ENCODE measurements around the gene TRNP1. TPM values are rescaled to one million over a fixed set of nuclear protein-coding genes. Genes with fewer than 3 reads are reported as not detected.
A peak's percentile ranks its signal among the peaks of the same experiment; 100 is the strongest.
"Not testable (repeated sequence)": the region's sequence is repeated elsewhere in the genome, so short reads cannot be mapped to it uniquely, and the experiment has no call there.

TRNP1 gene
- 1.3 and 2.2 TPM in 2 replicates for total RNA-seq

- H3K9me3 Mint-ChIP-seq, result no peaks in the 10 kb centered on the region
- H3K27ac Mint-ChIP-seq, result peak within 1 kb of the TSS; percentile 56
- peak within 1 kb of the TSS; percentile 88 for H3K4me3 Mint-ChIP-seq
- intact Hi-C loops (cut with micrococcal nuclease), result no loop called here
- peak; percentile 92 for DNase-seq
- H3K4me1 Mint-ChIP-seq, result peaks cover 21% of the 10 kb centered on the region
- H3K36me3 Mint-ChIP-seq (ENCODE audit: low read depth), result peaks cover 2% of the 10 kb centered on the region
- H3K27me3 Mint-ChIP-seq, result peaks cover 63% of the 10 kb centered on the region
Measured at GRCh38 chr1:26993237-26994019, at the start of gene TRNP1. Gene TRNP1 (plus strand): TSS chr1:26993692. CDS start chr1:26993787, 95 bp downstream.

DNA sequence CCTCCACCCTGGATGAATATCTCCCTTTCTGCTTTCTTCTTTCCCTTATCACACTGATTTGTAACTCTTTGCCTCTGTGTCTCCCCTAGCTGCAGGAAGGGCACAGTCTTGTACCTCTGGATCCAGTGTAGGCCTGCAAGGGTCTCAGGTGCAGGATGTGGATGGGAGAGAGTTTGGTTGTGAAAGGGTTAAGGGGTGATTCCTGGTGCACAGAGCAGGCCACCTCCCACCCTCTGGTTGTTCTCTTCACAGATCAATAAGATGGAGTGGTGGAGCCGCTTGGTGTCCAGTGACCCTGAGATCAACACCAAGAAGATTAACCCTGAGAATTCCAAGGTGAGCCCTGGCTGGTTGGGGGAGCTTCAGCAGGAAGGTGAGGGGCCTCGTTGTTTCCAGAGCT is 48.4 kb upstream of the TRNP1 start:
- no peak overlapping the region for H3K4me3 Mint-ChIP-seq
- intact Hi-C loops (cut with micrococcal nuclease), result no loop called here
- DNase-seq, result no peak
- no peak overlapping the region for H3K27ac Mint-ChIP-seq
- H3K4me1 Mint-ChIP-seq, result no peaks in the 10 kb centered on the region
- peaks cover 39% of the 10 kb centered on the region for H3K36me3 Mint-ChIP-seq (ENCODE audit: low read depth)
- no peaks in the 10 kb centered on the region for H3K27me3 Mint-ChIP-seq
- H3K9me3 Mint-ChIP-seq, result no peaks in the 10 kb centered on the region

DNA sequence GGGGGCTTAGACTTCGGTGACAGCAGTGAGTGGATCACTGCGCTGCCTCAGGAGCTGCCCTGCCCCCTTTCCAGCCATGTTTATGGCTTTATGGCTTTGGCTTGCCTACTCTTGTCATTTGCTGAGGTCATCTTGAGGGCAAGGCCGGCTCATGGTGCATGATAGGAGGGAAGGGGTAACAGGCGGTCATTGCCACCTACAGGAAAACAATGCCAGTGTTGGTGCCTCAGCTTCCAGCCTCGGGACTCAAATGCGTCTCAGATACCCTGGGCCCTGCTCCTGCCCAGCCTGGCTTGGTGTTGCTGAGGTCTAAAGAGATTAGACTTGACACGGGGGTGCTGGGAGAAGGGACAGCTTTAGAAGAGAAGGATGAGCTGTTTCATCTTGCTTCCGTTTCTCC is 47.8 kb upstream of the TRNP1 start:
- no peaks in the 10 kb centered on the region for H3K9me3 Mint-ChIP-seq
- peaks cover 39% of the 10 kb centered on the region for H3K36me3 Mint-ChIP-seq (ENCODE audit: low read depth)
- no peaks in the 10 kb centered on the region for H3K27me3 Mint-ChIP-seq
- no peak for DNase-seq
- intact Hi-C loops (cut with micrococcal nuclease), result no loop called here
- H3K4me3 Mint-ChIP-seq, result no peak overlapping the region
- no peaks in the 10 kb centered on the region for H3K4me1 Mint-ChIP-seq
- H3K27ac Mint-ChIP-seq, result no peak overlapping the region

DNA sequence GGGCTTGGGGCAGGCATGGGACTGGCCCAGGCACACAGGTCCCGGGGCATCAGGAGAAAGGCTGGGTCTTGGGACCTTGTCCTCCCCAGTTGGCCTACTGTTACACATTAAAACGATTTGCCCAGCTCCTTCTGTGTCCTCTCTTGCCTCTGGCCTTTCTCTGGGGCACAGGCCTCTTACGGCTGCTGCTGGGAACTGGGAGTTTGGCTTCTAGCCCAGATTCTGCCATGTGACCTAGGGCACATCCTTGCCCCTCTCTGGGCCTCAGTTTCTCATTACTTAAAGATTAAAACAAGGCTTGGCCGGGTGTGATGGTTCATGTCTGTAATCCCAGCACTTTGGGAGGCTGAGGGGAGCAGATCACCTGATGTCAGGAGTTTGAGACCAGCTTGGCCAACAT is 47.2 kb upstream of the TRNP1 start:
- H3K4me1 Mint-ChIP-seq, result no peaks in the 10 kb centered on the region
- intact Hi-C loops (cut with micrococcal nuclease), result no loop called here
- H3K27me3 Mint-ChIP-seq, result no peaks in the 10 kb centered on the region
- no peak overlapping the region for H3K4me3 Mint-ChIP-seq
- H3K36me3 Mint-ChIP-seq (ENCODE audit: low read depth), result peaks cover 36% of the 10 kb centered on the region
- H3K27ac Mint-ChIP-seq, result no peak overlapping the region
- DNase-seq, result no peak
- no peaks in the 10 kb centered on the region for H3K9me3 Mint-ChIP-seq

- H3K27me3 Mint-ChIP-seq; H3K4me3 Mint-ChIP-seq; intact Hi-C loops (cut with micrococcal nuclease); H3K4me1 Mint-ChIP-seq; H3K9me3 Mint-ChIP-seq; H3K27ac Mint-ChIP-seq; DNase-seq: not testable (repeated sequence)
- H3K36me3 Mint-ChIP-seq (ENCODE audit: low read depth), result peaks cover 20% of the 10 kb centered on the region
Measured at GRCh38 chr1:26948725-26949057, 44.8 kb upstream of the TRNP1 start.

DNA sequence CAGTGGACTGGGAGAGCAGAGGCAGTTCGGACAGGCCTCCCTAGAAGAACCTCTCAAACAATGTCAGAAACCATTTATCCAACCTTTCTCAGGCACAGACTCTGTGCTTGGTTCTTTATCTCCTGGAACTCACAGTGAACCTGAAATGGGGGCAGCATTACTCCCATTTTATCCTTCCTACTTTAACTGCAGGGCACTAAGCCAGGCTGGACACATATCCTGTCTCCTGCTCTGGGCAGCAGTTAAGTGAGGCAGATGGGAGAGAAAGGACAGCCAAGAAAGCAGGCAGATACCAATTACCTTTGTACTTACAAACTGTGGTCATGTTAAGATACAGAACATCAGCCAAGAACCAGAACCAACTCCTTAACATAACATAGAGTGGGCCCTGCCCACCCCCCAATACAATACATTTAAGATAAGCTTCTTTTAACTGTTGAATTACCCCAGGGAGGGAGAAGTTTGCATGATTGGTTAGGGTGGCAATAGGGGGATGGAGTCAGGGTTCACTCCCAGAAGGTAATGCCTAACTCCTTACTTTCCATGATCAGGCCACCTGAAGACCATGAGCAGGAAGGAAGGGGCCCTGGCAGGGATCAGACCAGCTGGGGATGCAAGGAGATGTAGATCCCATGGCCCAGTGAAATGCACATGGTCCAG is 44.1 kb upstream of the TRNP1 start:
- H3K27ac Mint-ChIP-seq, result no peak overlapping the region
- peaks cover 20% of the 10 kb centered on the region for H3K36me3 Mint-ChIP-seq (ENCODE audit: low read depth)
- no peak for DNase-seq
- intact Hi-C loops (cut with micrococcal nuclease), result no loop called here
- no peaks in the 10 kb centered on the region for H3K9me3 Mint-ChIP-seq
- H3K4me1 Mint-ChIP-seq, result no peaks in the 10 kb centered on the region
- no peaks in the 10 kb centered on the region for H3K27me3 Mint-ChIP-seq
- no peak overlapping the region for H3K4me3 Mint-ChIP-seq

DNA sequence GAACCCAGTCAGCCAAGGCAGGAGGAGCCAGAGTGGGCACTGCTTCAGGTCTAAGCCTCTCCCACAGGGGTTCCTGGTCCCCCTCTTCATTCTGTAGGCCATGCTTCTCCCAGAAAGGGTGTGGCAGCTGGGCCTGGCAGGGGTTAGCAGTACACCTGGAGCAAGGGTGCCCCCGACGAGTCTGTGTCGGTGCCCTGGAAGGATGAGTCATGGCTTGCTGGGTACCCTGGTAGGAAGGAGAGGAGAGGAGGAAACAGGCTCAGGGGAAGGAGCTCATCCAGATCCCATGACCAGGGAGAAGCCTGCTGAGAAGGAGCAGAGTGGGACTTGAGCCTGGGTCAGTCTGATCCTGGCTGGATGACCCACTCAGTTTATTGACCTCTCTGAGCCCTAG is 43.6 kb upstream of the TRNP1 start:
- peaks cover 20% of the 10 kb centered on the region for H3K36me3 Mint-ChIP-seq (ENCODE audit: low read depth)
- H3K4me3 Mint-ChIP-seq, result no peak overlapping the region
- H3K27me3 Mint-ChIP-seq, result no peaks in the 10 kb centered on the region
- H3K9me3 Mint-ChIP-seq, result no peaks in the 10 kb centered on the region
- DNase-seq, result no peak
- intact Hi-C loops (cut with micrococcal nuclease), result no loop called here
- no peak overlapping the region for H3K27ac Mint-ChIP-seq
- no peaks in the 10 kb centered on the region for H3K4me1 Mint-ChIP-seq

DNA sequence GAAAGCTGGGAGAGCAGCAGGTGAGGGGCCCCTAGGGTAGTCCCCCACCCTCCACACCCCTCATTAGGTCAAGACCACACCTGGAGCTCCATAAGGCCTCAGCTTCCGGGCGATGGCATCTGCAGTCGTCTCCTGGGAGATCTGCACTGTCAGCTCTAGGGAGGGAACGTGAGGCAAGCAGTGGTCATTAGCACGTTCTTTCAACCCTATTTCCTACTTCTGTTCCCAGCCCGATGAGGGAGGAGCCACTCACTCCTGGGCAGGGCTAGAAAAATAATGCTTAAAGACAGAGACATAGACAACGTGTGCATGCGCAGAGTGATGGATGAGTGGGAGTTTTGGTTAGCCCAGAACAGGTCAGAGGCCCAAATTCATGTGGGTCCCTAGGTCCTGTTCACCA is 42.9 kb upstream of the TRNP1 start:
- no peak for DNase-seq
- Mint-ChIP-seq H3K4me3 (no peak overlapping the region), H3K4me1 (no peaks in the 10 kb centered on the region), H3K27ac (no peak overlapping the region), H3K27me3 (no peaks in the 10 kb centered on the region), H3K36me3 (ENCODE audit: low read depth) (peaks cover 13% of the 10 kb centered on the region), H3K9me3 (no peaks in the 10 kb centered on the region)
- intact Hi-C loops (cut with micrococcal nuclease), result no loop called here

GRCh38 chr1:26951216-26951615 is 42.3 kb upstream of the TRNP1 start:
- Mint-ChIP-seq H3K4me1 (no peaks in the 10 kb centered on the region), H3K27ac (no peak overlapping the region), H3K9me3 (no peaks in the 10 kb centered on the region), H3K36me3 (ENCODE audit: low read depth) (peaks cover 7% of the 10 kb centered on the region), H3K4me3 (no peak overlapping the region), H3K27me3 (peaks cover under 1% of the 10 kb centered on the region)
- intact Hi-C loops (cut with micrococcal nuclease), result no loop called here
- DNase-seq, result no peak

DNA sequence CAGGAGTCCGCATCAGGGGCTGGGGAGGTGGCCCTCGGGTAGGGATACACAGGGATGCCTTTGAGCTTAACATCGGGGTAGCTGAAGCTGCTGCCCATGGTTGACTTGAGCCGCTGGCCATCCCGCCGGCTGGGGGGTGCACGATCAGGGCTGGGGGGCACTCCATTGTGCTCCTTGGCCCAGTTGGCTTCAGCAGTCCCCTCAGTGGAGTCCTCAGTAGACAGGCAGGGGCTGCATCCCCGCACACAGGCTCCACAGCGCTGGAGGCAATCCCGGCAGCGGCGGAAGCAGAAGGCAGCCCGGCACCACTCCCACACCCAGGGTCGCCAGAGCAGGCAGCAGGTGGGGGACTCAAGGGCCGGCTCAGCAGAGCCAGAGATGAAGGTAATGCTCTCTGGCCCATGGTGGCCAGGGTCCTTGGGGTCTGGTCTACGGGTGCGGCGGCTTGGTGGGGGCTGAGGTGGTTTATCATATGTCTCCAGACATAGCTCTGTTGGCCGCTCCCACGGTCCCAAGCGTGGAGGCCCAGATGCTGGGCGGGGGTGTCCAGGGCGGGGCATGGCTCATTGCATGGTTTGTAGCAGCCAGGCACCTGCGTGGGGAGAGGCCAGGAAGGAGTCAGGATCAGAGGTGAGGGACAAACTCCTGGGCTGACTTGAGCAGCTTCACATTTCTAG is 41.5 kb upstream of the TRNP1 start:
- Mint-ChIP-seq H3K4me3 (no peak overlapping the region), H3K4me1 (no peaks in the 10 kb centered on the region), H3K27me3 (peaks cover 6% of the 10 kb centered on the region), H3K9me3 (no peaks in the 10 kb centered on the region), H3K36me3 (ENCODE audit: low read depth) (peaks cover 2% of the 10 kb centered on the region), H3K27ac (no peak overlapping the region)
- intact Hi-C loops (cut with micrococcal nuclease), result no loop called here
- DNase-seq, result no peak

- intact Hi-C loops (cut with micrococcal nuclease), result no loop called here
- H3K36me3 Mint-ChIP-seq (ENCODE audit: low read depth), result no peaks in the 10 kb centered on the region
- no peaks in the 10 kb centered on the region for H3K9me3 Mint-ChIP-seq
- H3K4me1 Mint-ChIP-seq, result no peaks in the 10 kb centered on the region
- H3K27ac Mint-ChIP-seq, result no peak overlapping the region
- H3K4me3 Mint-ChIP-seq, result no peak overlapping the region
- H3K27me3 Mint-ChIP-seq, result peaks cover 12% of the 10 kb centered on the region
- no peak for DNase-seq
Measured at GRCh38 chr1:26953374-26953773, 40.1 kb upstream of the TRNP1 start.

DNA sequence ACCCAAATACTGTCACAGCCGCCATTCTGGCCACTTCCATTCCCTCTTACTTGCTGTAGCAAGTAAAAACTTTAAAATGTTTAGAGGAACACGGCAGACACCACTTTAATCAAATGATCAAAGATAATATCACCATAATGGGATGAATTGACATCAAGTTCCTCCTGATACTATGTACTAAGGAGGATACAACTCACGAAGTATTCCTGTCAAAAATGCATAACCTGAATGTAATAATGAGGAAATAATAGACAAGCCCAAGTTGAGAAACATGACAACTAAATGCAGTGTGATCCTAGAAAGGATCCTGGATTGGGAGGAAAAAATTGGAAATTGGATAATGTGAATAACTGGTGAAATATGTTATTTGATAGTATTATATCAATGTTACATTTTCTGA is 37.2 kb upstream of the TRNP1 start:
- DNase-seq, result no peak
- H3K27me3 Mint-ChIP-seq, result peaks cover 32% of the 10 kb centered on the region
- no peak overlapping the region for H3K27ac Mint-ChIP-seq
- peaks cover 4% of the 10 kb centered on the region for H3K4me1 Mint-ChIP-seq
- no peaks in the 10 kb centered on the region for H3K9me3 Mint-ChIP-seq
- no peaks in the 10 kb centered on the region for H3K36me3 Mint-ChIP-seq (ENCODE audit: low read depth)
- no peak overlapping the region for H3K4me3 Mint-ChIP-seq
- intact Hi-C loops (cut with micrococcal nuclease), result no loop called here

- peaks cover 6% of the 10 kb centered on the region for H3K4me1 Mint-ChIP-seq
- H3K4me3 Mint-ChIP-seq, result no peak overlapping the region
- DNase-seq, result no peak
- no peaks in the 10 kb centered on the region for H3K36me3 Mint-ChIP-seq (ENCODE audit: low read depth)
- H3K27me3 Mint-ChIP-seq, result peaks cover 42% of the 10 kb centered on the region
- H3K9me3 Mint-ChIP-seq, result no peaks in the 10 kb centered on the region
- intact Hi-C loops (cut with micrococcal nuclease), result no loop called here
- H3K27ac Mint-ChIP-seq, result no peak overlapping the region
Measured at GRCh38 chr1:26957306-26957705, 36.2 kb upstream of the TRNP1 start.

DNA sequence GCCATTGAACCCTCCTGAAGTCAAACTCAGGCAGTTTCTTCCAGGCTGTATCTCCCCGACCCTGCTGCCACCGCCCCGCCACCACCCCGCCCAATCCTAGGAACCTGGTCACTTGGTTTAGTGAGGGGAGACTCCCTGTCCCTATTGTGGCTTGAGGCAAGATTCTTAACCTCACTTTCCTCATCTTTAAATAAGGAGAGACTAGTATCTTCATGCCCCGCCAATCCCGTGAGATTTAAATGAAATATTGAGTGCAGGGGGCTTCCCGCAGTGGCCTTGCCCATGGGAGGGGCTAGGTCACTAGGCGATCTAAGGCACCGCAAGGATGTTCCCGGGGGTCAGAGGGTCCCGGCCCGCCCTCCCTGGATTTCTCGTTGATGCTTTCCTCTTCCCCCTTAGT is 34.2 kb upstream of the TRNP1 start:
- Mint-ChIP-seq H3K36me3 (ENCODE audit: low read depth) (no peaks in the 10 kb centered on the region), H3K9me3 (no peaks in the 10 kb centered on the region), H3K27ac (no peak overlapping the region), H3K4me1 (peaks cover 6% of the 10 kb centered on the region), H3K4me3 (peak overlapping the region; percentile 35), H3K27me3 (peaks cover 54% of the 10 kb centered on the region)
- intact Hi-C loops (cut with micrococcal nuclease), result no loop called here
- no peak for DNase-seq
